NB4 (cell line): ENCODE results near the gene FHIT.

Experiments
- DNase-seq: peaks from one replicate; pipeline ENCODE4 v3.0.0; 2010; ENCODE audit warnings: low read depth
- H3K4me3 ChIP-seq: one replicate; pipeline ENCODE4 v1.5.1; 2011; ENCODE audit warnings: mild to moderate bottlenecking, low read depth, low read length, moderate library complexity
- CTCF ChIP-seq: IDR thresholded peaks from one replicate; pipeline ENCODE4 v1.5.1; 2012; ENCODE audit warnings: low read depth, low read length
- MAX ChIP-seq: IDR thresholded peaks from 2 replicates; pipeline ENCODE4 v1.6.1; 2011; ENCODE audit warnings: low read depth, low read length
- MYC ChIP-seq: IDR thresholded peaks from 2 replicates; pipeline ENCODE4 v1.6.1; 2011; ENCODE audit warnings: low read depth, low read length
- POLR2A ChIP-seq: IDR thresholded peaks from 2 replicates; pipeline ENCODE4 v1.6.1; 2011; ENCODE audit warnings: mild to moderate bottlenecking; ENCODE audit not compliant: insufficient read length; ENCODE audit errors: extremely low read depth

FHIT gene

GRCh38 chr3:60330107-60330506, 921.1 kb downstream of the FHIT start:
- H3K4me3 ChIP-seq = no peak overlapping the region

GRCh38 chr3:60325610-60326170, 925.6 kb downstream of the FHIT start:
- DNase-seq = no peak
- H3K4me3 ChIP-seq = no peak overlapping the region
- TF ChIP-seq MAX (no peak), MYC (no peak), POLR2A (no peak), CTCF (no peak)

More at GRCh38 chr3:60330107-60330506, 921.1 kb downstream of the FHIT start:
- no peak for TF ChIP-seq MYC
- TF ChIP-seq MAX = no peak
- no peak for TF ChIP-seq CTCF
- no peak for TF ChIP-seq POLR2A
- no peak for DNase-seq

- no peak overlapping the region for H3K4me3 ChIP-seq
- TF ChIP-seq CTCF (no peak), MAX (no peak), POLR2A (no peak), MYC (no peak)
- DNase-seq = no peak
Observed at GRCh38 chr3:60323651-60324050, 927.6 kb downstream of the FHIT start.

GRCh38 chr3:60323180-60323579, 928.1 kb downstream of the FHIT start:
- no peak for TF ChIP-seq MAX
- TF ChIP-seq POLR2A = no peak
- no peak for TF ChIP-seq CTCF
- TF ChIP-seq MYC = no peak
- H3K4me3 ChIP-seq = no peak overlapping the region

GRCh38 chr3:60322298-60322856, 928.9 kb downstream of the FHIT start:
- no peak for DNase-seq
- H3K4me3 ChIP-seq = no peak overlapping the region
- TF ChIP-seq MAX (no peak), CTCF (no peak), MYC (no peak), POLR2A (no peak)

More at GRCh38 chr3:60323180-60323579, 928.1 kb downstream of the FHIT start:
- DNase-seq = no peak
